Fibroblast of skin of scalp (primary cell): ENCODE results near the gene STRAP.
"Not testable (repeated sequence)": the region's sequence is repeated elsewhere in the genome, so short reads cannot be mapped to it uniquely, and the experiment has no call there.

Experiments
- DNase-seq: peaks from one replicate; pipeline ENCODE4 v3.0.0-alpha.2; 2013

The STRAP gene

DNA sequence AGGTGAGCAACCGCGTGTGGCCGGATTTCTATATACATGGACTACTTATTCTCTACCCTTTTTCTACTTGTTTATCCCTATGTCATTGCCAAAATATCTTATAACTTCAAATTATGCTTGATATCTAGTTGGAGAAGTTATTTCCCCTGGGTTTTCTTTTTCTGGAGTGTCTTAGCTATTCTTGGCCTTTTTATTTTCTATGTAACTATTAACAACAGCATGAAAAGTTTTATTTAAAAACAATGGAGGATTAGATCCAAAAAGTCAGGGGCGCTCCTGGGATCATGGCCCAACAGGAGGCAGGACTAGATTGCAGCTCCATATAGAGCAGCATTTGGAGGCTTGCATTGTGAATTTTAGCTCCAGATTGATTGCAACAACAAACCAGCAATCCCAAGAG is 8.6 kb upstream of the STRAP start:
- DNase-seq: no peak

DNA sequence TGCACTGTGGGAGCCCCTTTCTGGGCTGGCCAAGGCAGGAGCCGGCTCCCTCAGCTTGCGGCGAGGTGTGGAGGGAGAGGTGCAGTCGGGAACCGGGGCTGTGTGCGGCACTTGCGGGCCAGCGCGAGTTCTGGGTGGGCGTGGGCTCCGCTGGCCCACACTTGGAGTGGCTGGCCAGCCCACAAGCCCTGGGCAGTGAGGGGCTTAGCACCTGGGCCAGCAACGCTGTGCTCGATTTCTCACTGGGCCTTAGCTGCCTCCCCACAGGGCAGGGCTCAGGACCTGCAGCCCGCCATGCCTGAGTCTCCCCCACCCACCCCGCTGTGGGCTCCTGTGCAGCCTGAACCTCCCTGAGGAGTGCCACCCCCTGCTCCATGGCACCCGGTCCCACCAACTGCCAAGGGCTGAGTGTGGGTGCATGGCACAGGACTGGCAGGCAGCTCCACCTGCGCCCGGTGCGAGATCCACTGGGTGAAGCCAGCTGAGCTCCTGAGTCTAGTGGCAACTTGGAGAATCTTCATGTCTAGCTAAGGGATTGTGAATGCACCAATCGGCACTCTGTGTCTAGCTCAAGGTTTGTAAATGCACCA is 7.5 kb upstream of the STRAP start:
- not testable (repeated sequence) for DNase-seq

DNA sequence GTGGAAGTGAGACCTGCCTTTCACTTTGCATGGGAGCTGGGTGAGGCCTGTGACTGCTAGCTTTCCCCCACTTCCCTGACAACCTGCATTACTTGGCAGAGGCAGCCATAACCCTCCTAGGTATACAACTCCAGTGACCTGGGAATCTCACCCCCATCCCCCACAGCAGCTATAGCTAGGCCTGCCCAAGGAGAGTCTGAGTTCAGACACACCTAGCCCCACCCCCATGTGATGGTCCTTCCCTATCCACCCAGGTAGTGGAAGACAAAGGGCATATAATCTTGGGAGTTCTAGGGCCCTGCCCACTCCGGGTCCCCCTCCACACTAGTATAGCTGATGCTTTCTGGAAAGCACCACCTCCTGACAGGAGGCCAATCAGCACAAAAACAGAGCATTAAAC is 6.3 kb upstream of the STRAP start:
- DNase-seq: no peak

DNA sequence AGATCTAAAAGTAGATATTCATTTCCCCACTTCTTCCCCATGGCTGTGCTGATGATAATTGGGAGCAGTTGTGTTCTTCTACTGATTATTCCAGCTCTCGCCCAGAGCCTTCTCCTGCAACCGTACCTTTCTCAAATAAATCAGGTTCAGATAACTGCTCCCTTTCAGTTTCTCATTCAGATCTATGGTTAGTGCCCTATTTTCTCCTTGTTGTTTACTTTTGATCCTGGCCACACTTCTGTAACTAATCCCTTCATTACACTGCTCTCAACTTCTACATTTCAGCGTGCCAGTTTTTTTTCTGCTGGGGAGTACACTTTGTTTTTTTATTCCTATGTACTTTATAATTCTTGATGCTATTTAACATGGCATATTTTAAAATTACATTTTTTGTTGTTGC is 2.8 kb upstream of the STRAP start:
- DNase-seq: no peak

DNA sequence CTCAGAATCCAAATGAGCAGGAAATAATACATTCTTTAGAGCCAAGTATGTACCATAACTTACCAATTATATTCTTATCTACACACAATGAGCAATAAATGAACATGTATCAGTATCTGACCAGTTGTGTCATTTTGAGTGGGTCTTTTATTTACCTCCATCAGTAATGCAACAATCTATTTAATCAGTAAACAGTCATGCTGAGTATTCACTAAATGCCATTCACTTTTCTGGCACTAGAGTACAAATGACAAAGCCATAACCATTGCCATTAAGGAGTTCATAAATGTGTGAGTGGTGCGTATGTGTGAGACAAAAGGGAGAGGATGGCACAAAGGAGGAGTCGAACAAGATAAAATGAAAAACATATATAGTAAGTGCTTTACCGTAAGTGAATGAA is 1.5 kb upstream of the STRAP start:
- DNase-seq: no peak

DNA sequence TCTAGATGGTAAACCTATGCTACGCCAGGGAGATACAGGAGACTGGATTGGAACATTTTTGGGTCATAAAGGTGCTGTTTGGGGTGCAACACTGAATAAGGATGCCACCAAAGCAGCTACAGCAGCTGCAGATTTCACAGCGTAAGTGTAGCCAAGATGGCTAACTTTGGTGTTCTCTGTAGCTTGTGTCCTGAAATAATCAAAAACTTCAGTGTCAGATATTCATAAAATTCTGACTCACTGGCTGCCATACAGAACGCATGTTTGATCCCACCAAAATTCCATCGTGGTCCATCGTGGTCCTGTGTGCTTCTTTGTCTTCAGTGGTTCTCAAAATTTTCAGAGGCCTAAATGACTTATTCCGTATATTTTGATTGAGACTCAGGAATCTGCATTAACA is 1.3 kb downstream of the STRAP start:
- DNase-seq: peak; percentile 8

DNA sequence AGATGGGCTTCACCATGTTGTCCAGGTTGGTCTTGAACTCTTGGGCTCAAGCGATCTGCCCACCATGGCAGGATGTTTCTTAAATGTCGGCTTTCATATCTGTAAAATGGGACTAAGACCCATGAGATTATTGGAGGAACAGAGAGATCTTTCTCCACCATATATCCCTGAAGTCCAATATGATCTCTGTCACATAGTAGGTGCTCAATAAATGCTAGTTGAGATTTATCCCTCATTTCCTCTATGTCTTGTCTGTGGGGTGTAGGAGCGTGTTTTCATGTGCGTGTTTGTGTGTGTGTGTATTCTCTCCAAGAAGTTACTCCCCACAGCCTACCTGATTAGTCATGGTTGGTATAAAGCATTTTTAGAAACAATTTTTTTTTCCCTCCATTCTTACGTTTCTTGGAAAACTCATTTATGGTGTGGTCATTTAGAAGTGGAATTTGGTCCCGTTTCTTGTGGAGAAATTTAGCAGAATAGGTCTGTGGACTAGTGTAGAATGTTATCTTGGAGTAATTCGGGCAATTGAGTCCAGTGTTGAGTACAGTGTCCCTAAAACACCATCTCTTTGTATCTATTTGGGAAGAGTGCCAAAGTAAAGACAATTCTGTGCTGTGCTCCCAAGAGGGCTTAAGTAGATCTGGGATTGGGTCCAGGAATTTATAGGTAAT is 4.3 kb downstream of the STRAP start:
- DNase-seq: no peak

DNA sequence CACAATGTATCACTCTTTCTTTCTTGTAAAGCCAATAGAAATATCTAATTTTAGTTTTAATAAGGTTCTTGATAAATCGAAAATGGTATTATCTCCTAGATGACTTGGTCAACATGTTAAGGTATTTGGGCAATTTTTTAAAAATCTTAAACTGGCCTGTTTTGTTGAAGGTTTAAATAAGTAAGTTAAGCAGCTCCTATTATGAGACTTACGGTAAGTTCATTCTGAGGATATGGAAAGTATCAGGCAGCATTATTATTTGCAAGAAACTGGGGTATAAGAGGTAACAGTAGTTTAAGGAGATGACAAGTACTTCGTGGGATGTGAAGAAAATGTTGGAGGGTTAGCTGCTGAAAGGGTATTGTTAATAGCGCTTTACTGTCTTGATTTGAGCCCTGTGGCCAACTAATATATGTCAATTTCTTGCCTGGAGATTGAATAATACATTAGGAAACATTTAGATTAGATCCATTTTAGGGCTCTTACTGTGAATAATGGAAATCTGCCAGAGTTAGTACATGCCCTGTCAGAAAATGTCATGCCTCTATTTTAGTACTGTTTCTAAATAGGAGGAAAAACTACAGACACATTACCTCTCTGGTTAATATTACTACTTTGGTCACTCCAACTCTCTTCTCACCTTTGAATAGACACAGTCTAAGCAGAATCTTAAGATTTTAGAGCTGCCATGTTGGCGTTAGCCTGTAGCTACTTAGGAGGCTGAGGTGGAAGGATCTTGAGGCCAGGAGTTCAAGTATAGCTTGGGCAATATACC is 5.0 kb downstream of the STRAP start:
- no peak for DNase-seq

DNA sequence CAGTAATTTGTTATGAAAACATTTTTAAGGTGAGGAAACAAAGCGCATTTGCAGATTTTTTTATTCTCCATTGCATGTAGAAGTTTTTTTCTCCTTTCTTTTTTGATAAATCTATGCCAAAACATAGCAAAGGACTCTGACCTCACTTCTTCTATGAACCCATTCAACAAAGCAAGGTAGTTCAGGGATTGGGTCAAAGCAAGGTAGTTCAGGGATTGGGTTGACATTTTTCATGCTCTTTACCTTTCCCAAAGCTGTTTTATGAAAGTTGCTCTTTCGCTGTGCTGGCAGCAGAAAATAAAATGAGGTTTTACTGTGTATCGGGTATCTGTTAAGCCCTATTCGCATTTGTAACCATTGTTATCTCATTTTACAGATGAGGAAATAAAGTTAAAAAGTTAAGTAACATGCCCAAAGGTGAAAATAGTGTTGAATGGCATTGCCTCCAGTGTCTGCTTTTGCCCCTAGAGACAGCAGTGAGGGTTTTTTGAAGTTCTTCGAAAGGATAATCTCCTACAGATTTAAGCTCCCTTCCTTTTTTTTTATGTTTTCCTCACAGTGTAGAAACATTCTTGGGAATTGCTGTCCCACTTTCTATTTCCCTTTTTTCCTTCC is 10.6 kb downstream of the STRAP start:
- no peak for DNase-seq

DNA sequence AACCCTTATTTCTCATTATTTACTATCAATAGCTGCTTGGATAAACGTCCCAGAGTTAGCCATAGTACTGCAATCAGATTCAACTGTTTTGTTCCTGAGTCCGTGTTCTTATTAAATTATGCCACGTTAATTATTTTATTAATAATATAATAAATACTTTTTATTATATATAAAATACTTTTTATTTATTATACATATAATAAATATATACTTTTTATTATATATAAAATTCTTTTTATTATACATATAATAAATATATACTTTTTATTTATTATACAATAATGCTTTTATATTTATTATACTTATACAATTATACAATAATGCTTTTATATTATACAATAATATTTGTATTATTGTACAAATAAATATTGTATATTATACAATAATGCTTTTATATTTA is 11.1 kb downstream of the STRAP start:
- DNase-seq: no peak

DNA sequence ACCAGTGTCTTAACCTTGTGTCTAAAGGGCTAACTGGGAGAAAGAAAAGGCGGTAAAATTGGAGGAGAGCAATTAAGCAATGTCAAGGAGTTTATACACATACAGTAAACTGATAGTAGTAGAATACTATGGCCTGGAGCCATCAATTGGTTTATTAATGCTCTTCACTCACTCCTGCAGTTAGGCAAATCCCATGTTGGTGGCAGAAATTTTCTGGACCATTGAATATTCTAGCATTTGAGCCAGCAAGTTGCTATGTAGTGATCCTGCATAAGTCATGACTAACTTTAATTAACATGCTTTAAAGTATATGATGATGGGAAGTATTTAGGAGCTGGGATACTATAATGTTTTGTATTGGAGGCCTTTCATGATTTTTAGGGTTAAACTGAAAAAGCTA is 14.7 kb downstream of the STRAP start:
- no peak for DNase-seq

DNA sequence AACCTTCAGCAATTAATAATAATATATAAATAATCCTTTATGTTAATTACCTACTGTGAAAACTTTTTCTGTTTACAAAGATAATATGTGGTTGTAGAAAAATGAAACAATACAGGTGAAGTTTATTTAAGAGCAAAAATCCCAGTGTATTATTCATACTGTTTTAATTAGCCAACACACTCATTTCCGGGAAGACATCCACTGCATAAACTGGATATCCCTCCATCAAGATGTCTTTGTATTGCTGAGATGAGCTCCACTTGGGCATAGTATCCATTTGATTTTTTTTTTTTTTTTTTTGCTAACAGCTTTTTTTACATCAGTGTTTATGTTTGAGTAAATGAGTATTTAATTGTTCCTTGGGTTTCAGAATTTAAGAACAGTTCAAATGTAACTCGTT is 15.2 kb downstream of the STRAP start:
- DNase-seq: no peak

DNA sequence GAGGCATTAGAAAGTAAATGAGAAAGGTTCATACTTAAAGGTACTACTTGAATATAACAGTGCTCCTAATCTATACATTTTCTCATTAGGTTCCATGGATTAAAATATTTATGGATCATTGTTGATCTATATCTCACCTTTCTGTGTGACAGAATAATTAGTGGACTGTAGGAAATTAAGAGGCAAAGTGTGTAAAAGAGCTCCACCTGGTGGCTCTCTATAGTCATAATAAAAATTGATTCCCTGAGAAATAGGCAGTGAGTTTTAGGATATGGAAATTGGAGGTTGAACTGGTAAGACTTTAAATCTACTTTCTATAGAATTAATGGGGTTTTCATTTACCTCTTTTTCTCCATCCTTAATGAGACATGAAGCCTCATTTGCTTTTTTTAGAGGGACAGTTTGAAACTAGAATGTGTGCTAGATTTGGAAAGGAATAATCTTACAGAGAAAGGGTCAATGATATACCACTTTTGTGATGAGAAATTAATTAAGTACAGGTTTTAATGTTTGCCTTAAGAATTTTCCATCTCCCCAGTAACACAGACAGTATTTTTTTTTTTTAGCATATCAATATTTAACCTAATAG is 17.2 kb downstream of the STRAP start:
- DNase-seq: peak; percentile 15

DNA sequence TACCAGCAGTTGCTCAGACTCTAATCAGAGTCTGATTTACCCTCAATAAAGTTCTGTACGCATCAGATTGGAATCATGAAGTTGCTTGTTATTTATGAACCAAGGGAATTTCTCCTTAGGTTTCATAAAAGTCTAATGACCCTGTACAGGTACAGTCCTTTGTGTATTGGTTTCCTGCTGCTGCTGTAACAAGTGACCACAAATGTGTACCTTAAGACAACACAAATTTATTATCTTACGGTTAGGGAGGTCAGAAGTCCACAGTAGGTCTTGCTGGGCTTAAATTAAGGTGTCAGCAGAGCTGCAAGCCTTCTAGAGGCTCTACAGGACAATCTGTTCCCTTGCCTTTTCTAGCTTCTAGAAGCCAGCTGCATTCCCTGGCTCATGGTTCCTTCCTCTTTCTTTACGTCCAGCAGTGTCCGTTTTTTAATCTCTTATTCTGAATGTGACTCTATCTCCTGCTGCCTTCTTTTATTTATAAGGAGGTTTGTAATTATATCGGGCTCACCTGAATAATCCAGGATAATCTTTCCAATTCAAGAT is 22.3 kb downstream of the STRAP start:
- no peak for DNase-seq

DNA sequence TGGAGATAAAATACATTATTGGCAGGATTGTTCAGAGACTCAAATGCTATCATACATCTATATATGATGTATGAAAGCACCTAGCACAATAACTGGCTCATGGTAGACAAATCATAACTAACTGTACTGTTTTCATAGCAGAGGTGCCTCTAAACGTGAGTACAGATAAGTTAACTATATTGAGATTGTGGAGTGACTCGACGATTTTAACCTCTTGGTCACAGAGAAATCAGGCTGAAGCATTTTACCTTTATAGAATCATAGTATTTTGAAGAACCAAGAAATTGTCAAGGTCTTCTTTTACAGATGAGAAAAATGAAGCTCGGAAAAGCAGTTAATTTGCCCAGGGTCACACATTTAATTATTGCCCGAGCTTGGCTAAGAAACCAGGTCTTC is 28.3 kb downstream of the STRAP start:
- no peak for DNase-seq

DNA sequence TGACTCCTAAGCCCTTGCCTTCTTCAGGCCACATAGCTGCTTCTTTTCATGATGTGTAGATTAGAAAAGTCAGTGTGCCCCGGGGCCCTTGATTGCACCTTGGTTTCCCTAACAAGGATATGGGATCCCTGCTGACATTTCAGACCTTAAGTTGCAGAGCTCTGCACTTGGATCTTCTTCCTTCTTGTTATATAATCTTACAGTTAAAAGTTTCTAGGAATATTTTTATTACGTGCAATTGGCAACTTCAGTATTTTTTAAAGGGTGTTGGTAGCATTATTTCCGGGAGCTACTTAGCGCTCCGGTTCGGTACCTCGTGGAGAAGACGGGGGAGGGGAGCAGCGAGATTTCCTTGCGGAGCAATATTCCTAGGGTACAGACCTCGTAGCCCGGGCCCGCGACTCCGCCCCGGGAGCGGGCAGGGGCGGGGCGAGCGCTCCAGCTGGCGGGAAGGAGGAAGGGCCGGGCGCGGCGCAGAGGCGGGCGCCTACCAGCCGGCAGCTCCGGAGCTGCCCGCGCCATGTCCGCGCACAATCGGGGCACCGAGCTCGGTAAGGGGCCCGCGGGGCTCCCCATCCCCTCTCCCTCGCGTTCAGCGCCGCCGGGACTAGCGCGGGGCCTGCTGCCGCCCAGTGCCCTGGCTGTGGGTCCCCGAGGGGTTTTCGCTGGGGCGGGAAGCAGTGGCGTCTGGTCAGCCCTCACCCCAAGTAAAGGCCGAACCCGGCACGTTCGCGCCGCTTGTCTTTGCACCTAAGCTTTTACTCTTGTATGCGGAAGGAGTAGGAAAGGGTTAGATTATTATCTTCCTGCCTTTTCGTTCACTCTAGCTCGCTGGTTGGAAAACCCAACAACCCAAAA is 28.9 kb downstream of the STRAP start, which contains the start of gene DERA:
Gene DERA, plus strand, starts transcription at position 469 of the 858 bp plus-strand sequence. Its CDS starts 52 bp downstream, at position 521.
- DNase-seq: peak; percentile 80

DNA sequence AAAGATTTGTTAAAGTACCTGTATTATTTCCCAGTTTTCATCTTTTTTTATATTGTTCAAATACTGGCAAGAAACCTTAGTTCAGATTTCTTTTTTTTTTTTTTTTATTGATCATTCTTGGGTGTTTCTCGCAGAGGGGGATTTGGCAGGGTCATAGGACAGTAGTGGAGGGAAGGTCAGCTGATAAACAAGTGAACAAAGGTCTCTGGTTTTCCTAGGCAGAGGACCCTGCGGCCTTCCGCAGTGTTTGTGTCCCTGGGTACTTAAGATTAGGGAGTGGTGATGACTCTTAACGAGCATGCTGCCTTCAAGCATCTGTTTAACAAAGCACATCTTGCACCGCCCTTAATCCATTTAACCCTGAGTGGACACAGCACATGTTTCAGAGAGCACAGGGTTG is 29.7 kb downstream of the STRAP start:
- DNase-seq: not testable (repeated sequence)

DNA sequence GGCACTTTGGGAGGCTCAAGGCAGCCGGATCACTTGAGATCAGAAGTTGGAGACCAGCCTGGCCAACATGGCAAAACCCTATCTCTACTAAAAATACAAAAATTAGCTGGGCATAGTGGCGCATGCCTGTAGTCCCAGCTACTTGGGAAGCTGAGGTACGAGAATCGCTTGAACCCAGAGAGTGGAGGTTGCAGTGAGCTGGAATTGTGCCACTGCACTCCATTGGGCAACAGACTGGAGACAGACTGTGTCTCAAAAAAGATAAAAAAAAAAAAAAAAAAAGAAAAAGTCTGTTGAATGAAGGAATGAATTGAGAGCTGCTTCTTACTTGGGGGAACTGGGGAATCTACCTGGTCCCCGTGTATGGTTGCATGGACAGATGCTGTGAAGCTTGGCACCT is 31.9 kb downstream of the STRAP start:
- DNase-seq: not testable (repeated sequence)

DNA sequence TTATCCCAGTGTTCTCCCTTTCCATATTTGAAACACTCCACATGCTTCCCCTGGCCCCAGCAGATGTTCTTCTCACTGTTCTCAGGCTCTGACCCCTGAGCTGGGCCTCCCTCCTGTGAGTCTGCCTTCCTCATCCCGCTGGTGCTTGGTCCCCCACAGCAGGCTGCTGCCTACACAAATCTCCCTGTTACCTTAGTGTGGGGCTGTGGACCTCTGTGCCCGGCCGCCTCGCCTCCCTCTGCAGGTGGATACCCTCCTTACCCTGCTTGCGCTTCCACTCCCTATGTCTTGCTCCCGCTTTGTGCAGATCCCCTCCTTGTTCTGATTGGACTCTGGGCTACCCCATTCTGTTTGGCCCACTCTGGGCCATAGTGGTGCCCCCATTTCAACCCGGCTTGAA is 35.9 kb downstream of the STRAP start:
- DNase-seq: no peak

DNA sequence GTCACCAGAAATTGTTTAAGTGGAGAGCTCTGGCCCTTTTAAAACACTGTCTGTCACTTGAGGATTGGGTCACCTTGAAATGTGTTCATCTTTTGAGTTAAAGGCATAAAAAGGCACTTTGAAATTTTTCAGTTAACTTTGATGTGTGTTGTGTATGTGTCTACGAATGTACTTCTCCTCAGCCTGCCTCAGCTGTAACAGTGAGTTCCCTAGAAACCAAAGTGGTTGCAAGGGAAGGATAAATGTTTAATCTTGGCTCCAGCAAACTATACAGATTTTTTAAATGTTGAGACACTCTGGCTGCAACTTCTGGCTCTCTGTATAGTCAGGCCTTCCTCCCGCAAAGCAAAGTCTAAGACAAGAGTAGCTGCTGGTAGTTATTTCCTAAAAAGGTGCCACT is 37.2 kb downstream of the STRAP start:
- DNase-seq: no peak

DNA sequence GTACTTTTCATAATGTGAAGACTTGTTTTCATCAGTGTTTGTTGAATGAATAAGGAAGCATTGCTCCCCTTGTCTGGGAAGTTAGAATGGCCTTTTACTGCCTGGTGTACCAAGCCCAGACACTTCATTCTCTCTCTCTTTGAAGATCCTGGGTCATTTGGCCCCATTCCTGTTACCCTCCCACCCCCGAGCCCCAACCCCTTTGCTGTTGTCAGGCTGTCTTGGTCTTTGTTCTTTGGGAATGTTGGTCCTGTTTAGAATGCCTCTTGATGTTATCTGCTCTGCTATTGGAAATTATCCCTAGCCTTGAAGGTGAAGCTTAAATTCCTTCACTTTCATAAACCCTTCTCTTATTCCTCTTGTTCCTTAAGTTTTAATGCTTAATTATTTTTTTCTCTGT is 42.8 kb downstream of the STRAP start:
- no peak for DNase-seq

DNA sequence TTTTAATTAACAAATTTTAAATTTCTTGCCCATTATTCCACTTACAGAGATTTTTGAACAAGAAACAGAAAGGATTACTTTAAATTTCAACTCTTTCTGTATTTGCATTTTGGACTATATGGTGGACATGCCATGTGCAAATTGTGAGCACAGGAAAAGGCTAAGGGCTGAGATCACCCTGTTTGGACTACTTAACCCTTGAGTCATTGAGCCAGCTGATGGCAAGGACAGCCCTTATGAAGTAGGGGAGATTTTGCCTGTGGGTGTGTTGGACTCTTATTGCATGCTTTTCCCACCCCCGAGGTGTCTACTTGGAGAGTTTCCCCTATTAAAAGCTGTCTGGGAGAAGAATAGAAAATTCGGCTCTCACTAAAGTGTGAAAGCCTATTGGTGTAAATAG is 46.2 kb downstream of the STRAP start:
- DNase-seq: peak; percentile 92
